Naive thymus-derived CD4-positive, alpha-beta T cell (primary cell): ENCODE data around the gene LACTB. TPM values are rescaled to one million over a fixed set of nuclear protein-coding genes. Genes with fewer than 3 reads are reported as not detected.

Experiments
- ATAC-seq: fragments of 150-1000 bp; cut with Tn5 transposase; 2 replicates; pipeline ENCODE4 v1.10.0; 2021; ENCODE audit warnings: mild to moderate bottlenecking, moderate library complexity
- CTCF ChIA-PET: fragments of 350-600 bp; sonication (Branson Sonifier 250); formaldehyde crosslinking; loops from one replicate; lab custom pipeline; 2021; ENCODE audit warnings: antibody characterized with exemption; lab: Charles Lee
- POLR2A ChIA-PET: fragments of 350-600 bp; sonication (Branson Sonifier 250); formaldehyde crosslinking; loops from one replicate; lab custom pipeline; 2021; ENCODE audit warnings: antibody characterized with exemption, inconsistent platforms; lab: Charles Lee
- DNase-seq, 9 donors: peaks; one replicate each; pipeline versions ENCODE4 v3.0.0 to v3.0.0-alpha.2; 2020 to 2022; ENCODE audit warnings: mixed read lengths in 1 of 9
- H3K27ac ChIP-seq: one replicate; pipeline ENCODE4 v1.7.0; 2013; ENCODE audit warnings: mild to moderate bottlenecking, low read depth, low read length, moderate library complexity
- H3K27me3 ChIP-seq, 2 donors: one replicate each; pipeline ENCODE4 v1.7.0; 2013; ENCODE audit warnings: low read length in 2 of 2, mild to moderate bottlenecking in 2 of 2, moderate library complexity in 2 of 2; ENCODE audit not compliant: control insufficient read depth in 2 of 2, insufficient read depth in 2 of 2
- H3K36me3 ChIP-seq, 3 experiments: 1 replicate in 2 of 3; 2 replicates in 1 of 3; pipeline ENCODE4 v1.7.0; 2013; ENCODE audit warnings: low read length in 3 of 3, mild to moderate bottlenecking in 3 of 3, moderate library complexity in 1 of 3; ENCODE audit not compliant: insufficient read depth in 3 of 3, control insufficient read depth in 2 of 3
- H3K4me1 ChIP-seq, 2 donors: one replicate each; pipeline ENCODE4 v1.7.0; 2013; ENCODE audit warnings: low read length in 2 of 2, mild to moderate bottlenecking in 2 of 2, moderate library complexity in 1 of 2; ENCODE audit not compliant: control insufficient read depth in 2 of 2, insufficient read depth in 2 of 2
- H3K4me3 ChIP-seq: 2 replicates; pipeline ENCODE4 v1.7.0; 2013; ENCODE audit warnings: mild to moderate bottlenecking, low read length
- H3K9me3 ChIP-seq, 3 experiments: 1 replicate in 2 of 3; 2 replicates in 1 of 3; pipeline ENCODE4 v1.7.0; 2013; ENCODE audit warnings: low read length in 3 of 3; ENCODE audit not compliant: control insufficient read depth in 2 of 3
- H3K27ac Mint-ChIP-seq, 9 donors: one replicate each; pipeline ENCODE4 v1.8.0; 2020 to 2022; ENCODE audit warnings: mixed read lengths in 9 of 9, mild to moderate bottlenecking in 8 of 9, moderate library complexity in 5 of 9, inconsistent platforms in 2 of 9
- H3K27me3 Mint-ChIP-seq, 5 donors: one replicate each; pipeline ENCODE4 v1.8.0; 2021 to 2022; ENCODE audit warnings: mixed read lengths in 5 of 5, mild to moderate bottlenecking in 1 of 5
- H3K36me3 Mint-ChIP-seq, 5 donors: one replicate each; pipeline ENCODE4 v1.8.0; 2020 to 2022; ENCODE audit warnings: mixed read lengths in 5 of 5, mild to moderate bottlenecking in 3 of 5, inconsistent platforms in 1 of 5
- H3K4me1 Mint-ChIP-seq, 7 donors: one replicate each; pipeline ENCODE4 v1.8.0; 2020 to 2022; ENCODE audit warnings: mixed read lengths in 7 of 7, mild to moderate bottlenecking in 3 of 7, inconsistent platforms in 1 of 7
- H3K4me3 Mint-ChIP-seq, 10 donors: one replicate each; pipeline ENCODE4 v1.8.0; 2020 to 2022; ENCODE audit warnings: mild to moderate bottlenecking in 10 of 10, mixed read lengths in 10 of 10, moderate library complexity in 6 of 10, inconsistent platforms in 2 of 10
- H3K9me3 Mint-ChIP-seq, 11 donors: one replicate each; pipeline ENCODE4 v1.8.0; 2020 to 2022; ENCODE audit warnings: mixed read lengths in 11 of 11, mild to moderate bottlenecking in 4 of 11, inconsistent platforms in 1 of 11, moderate library complexity in 1 of 11
- intact Hi-C, 2 donors: fragments of 100-400 bp; cut with micrococcal nuclease; formaldehyde crosslinking; loops; one replicate each; pipeline ENCODE4 v1.15.1; 2023
- polyA plus RNA-seq, 2 donors: library from polyadenylated mRNA; unstranded; fragments of 300-500 nt; fragmentation: Illumina TruSeq; gene quantifications; one replicate each; pipeline ENCODE4 v1.2.3, GENCODE V29; 2021
- total RNA-seq, 6 experiments: library from RNA in 5 of 6; stranded (reverse) in 5 of 6; gene quantifications; 1 replicate in 5 of 6; 2 replicates in 1 of 6; pipeline ENCODE4 v1.2.3 and lab custom pipeline; 2021 to 2026

The LACTB gene
- total and polyA plus RNA-seq, 7 experiments from 2014 or later: 8.2 to 23.2 (median 10.4) TPM

DNA sequence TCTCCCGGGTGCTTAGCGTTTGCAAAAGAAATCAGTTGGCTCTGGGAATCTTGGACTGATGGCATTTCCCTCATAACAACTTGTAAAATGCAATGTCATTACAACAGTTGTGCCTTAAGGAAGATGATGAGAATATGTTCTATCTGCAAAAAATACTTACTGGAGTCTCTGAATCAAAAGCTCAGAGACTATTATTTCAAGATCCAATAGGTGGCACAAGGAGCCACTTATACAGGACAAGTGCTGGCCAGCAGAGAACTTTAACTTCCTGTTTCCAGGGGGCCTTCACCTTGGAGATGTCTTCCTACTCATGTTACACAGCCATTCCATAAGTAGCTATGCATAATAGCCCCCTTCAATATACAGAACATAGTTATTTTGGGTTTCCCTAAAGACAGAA, 44.6 kb downstream of the LACTB start:
- no peak overlapping the region for H3K4me3 Mint-ChIP-seq
- H3K27me3 Mint-ChIP-seq: peaks cover 0 to 2% (median 0%) of the 10 kb centered on the region in 5 donors
- no peaks in the 10 kb centered on the region for H3K36me3 Mint-ChIP-seq
- intact Hi-C loops: loop anchor here (1.0 to 2.0 kb wide), 4 partner anchors 26 to 237 kb away; no protein-coding TSS in a partner anchor
- Histone ChIP-seq H3K4me3 (no peak overlapping the region), H3K4me1 (no peaks in the 10 kb centered on the region), H3K36me3 (no peaks in the 10 kb centered on the region), H3K27ac (no peak overlapping the region), H3K9me3 (no peaks in the 10 kb centered on the region), H3K27me3 (no peaks in the 10 kb centered on the region)
- peak overlapping the region in 1 of 9 donors; percentile 49 for H3K27ac Mint-ChIP-seq
- CTCF ChIA-PET: interaction anchor here (0.6 to 1.5 kb wide), 7 partner anchors 20 to 236 kb away, joined by 3 to 10 read pairs (median 3); no protein-coding TSS in a partner anchor
- H3K4me1 Mint-ChIP-seq: peaks cover 0 to 6% (median 5%) of the 10 kb centered on the region in 7 donors
- POLR2A ChIA-PET: interaction anchor here (0.6 to 1.4 kb wide), 6 partner anchors 9 to 150 kb away, joined by 3 to 5 read pairs (median 3); partner anchors contain the start of gene RPS27L
- DNase-seq (peak in 1 of 9 donors; percentile 13), ATAC-seq (peak; percentile 61)
- no peaks in the 10 kb centered on the region for H3K9me3 Mint-ChIP-seq

DNA sequence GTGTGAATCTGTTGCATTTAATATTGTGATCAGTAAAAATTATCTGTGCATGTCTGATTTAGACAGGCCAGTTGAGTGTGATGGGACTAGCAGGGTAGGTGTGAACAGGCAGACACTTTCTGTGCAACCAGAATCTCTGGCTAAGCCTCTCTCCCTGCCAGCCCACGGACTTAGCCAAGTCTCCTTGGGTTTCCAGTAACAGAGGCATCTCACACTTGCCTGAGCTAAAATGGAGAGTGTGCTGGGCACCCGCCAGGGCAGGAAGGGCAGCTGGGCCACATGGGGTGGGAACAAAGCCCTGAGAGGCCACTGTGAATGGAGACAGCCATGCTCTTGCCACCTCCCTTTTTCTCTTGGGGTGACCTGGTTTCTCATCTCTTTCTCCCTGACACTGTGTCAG, 48.1 kb downstream of the LACTB start:
- H3K27ac Mint-ChIP-seq: no peak overlapping the region
- no peak overlapping the region for H3K4me3 Mint-ChIP-seq
- POLR2A ChIA-PET: no interaction called here
- CTCF ChIA-PET: interaction anchor here (0.5 to 0.7 kb wide), 2 partner anchors 85 to 353 kb away, joined by 3 to 4 read pairs; no protein-coding TSS in a partner anchor
- H3K9me3 Mint-ChIP-seq: no peaks in the 10 kb centered on the region
- intact Hi-C loops: no loop called here
- ATAC-seq (no peak), DNase-seq (no peak)
- Histone ChIP-seq H3K4me3 (no peak overlapping the region), H3K36me3 (no peaks in the 10 kb centered on the region), H3K9me3 (no peaks in the 10 kb centered on the region), H3K27me3 (no peaks in the 10 kb centered on the region), H3K27ac (no peak overlapping the region), H3K4me1 (no peaks in the 10 kb centered on the region)
- no peaks in the 10 kb centered on the region for H3K36me3 Mint-ChIP-seq
- peaks cover 0 to 2% (median 0%) of the 10 kb centered on the region in 5 donors for H3K27me3 Mint-ChIP-seq
- H3K4me1 Mint-ChIP-seq: peaks cover 0 to 6% (median 5%) of the 10 kb centered on the region in 7 donors

DNA sequence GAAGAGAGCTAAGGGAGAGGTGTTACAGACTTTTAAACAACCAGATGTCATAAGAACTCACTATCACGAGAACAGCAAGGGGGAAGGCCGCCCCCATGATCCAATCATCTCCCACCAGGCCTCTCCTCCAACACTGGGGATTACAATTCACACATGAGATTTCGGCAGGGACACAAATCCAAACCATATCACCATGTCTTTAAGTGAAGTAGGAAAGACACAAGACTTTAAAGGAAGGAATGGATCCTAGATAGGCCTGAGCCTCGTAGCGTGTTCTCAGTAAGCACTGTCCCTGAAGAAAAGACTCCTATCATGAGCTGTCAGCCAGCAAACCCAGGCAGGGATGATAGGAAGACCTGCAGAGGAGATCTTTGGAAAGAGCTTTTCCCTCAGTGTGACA, 50.7 kb downstream of the LACTB start:
- H3K27me3 Mint-ChIP-seq: no peaks in the 10 kb centered on the region
- Histone ChIP-seq H3K9me3 (no peaks in the 10 kb centered on the region), H3K4me3 (no peak overlapping the region), H3K4me1 (no peaks in the 10 kb centered on the region), H3K27ac (no peak overlapping the region), H3K36me3 (no peaks in the 10 kb centered on the region), H3K27me3 (no peaks in the 10 kb centered on the region)
- no peaks in the 10 kb centered on the region for H3K36me3 Mint-ChIP-seq
- H3K4me3 Mint-ChIP-seq: no peak overlapping the region
- H3K27ac Mint-ChIP-seq: peak overlapping the region in 1 of 9 donors; percentile 27
- peaks cover 0 to 2% (median 0%) of the 10 kb centered on the region in 7 donors for H3K4me1 Mint-ChIP-seq
- DNase-seq: no peak
- CTCF ChIA-PET: no interaction called here
- no peak for ATAC-seq
- POLR2A ChIA-PET: interaction anchor here (0.6 to 2.4 kb wide), 3 partner anchors 21 to 1107 kb away, joined by 3 to 10 read pairs (median 9); no protein-coding TSS in a partner anchor
- intact Hi-C loops: no loop called here
- H3K9me3 Mint-ChIP-seq: no peaks in the 10 kb centered on the region

DNA sequence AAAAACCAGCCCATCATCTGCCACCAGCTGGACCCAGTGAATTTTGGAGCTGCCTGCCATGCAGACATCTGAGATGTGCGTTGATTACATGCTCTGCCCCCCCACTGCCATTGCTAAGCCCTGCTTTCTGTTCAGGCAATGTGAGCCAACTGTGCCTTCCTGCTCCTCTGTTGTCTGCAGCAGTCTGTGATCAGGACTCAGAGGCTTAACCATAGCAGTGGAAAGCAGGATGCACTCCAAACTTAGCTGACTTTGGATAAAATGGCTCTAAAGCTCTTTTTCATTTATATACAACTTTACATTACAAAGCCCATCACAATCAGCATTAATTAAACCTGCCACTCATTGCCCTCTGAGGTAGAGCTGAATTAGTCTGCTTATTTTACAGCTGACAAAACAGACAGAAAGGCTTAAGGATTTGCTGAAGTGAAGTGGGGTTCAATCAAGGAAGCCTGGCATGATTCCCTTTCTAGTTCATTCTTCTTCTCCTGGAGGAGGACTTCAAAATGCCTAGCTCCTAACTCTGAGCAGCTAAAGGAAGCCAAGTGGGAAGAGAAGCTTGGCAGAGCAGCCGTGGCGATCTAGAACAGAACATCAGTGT, 51.3 kb downstream of the LACTB start:
- no peaks in the 10 kb centered on the region for H3K27me3 ChIP-seq
- intact Hi-C loops: no loop called here
- Mint-ChIP-seq H3K4me1 (peaks cover 0 to 5% (median 0%) of the 10 kb centered on the region in 7 donors), H3K36me3 (no peaks in the 10 kb centered on the region), H3K27me3 (no peaks in the 10 kb centered on the region), H3K4me3 (no peak overlapping the region), H3K9me3 (no peaks in the 10 kb centered on the region), H3K27ac (peak overlapping the region in 2 of 9 donors; percentile 8 to 27)
- H3K36me3 ChIP-seq: no peaks in the 10 kb centered on the region
- H3K27ac ChIP-seq: no peak overlapping the region
- no peak overlapping the region for H3K4me3 ChIP-seq
- DNase-seq (no peak), ATAC-seq (no peak)
- POLR2A ChIA-PET: interaction anchor here (0.6 to 2.4 kb wide), 3 partner anchors 20 to 1108 kb away, joined by 3 to 10 read pairs (median 9); no protein-coding TSS in a partner anchor
- H3K4me1 ChIP-seq: no peaks in the 10 kb centered on the region
- CTCF ChIA-PET: no interaction called here
- H3K9me3 ChIP-seq: no peaks in the 10 kb centered on the region

DNA sequence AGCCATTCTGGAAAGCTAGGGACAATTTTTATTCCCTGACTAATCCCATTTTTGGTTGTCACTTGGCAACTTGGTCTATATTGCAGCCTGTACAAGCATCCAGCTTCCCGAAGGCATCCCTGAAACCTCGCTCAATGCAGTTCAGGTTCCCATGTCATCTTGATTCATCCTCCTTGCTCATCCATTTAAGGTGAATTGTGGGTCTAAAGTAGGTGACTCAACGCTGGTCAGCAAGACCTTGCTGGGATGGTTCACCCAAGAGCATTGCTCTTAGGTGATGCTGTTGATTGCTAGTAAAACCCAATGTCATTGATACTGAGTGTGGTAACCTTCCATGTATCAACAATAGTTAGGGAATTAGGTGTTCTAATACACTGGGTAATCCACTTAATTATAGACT, 54.6 kb downstream of the LACTB start:
- no peak overlapping the region for H3K27ac Mint-ChIP-seq
- Histone ChIP-seq H3K4me3 (no peak overlapping the region), H3K27me3 (no peaks in the 10 kb centered on the region), H3K9me3 (no peaks in the 10 kb centered on the region), H3K27ac (no peak overlapping the region), H3K4me1 (no peaks in the 10 kb centered on the region), H3K36me3 (no peaks in the 10 kb centered on the region)
- intact Hi-C loops: no loop called here
- POLR2A ChIA-PET: no interaction called here
- no peak for DNase-seq
- H3K9me3 Mint-ChIP-seq: no peaks in the 10 kb centered on the region
- CTCF ChIA-PET: no interaction called here
- H3K4me1 Mint-ChIP-seq: peaks cover 0 to 5% (median 0%) of the 10 kb centered on the region in 7 donors
- H3K36me3 Mint-ChIP-seq: no peaks in the 10 kb centered on the region
- H3K4me3 Mint-ChIP-seq: no peak overlapping the region
- no peak for ATAC-seq
- peaks cover 0 to 2% (median 0%) of the 10 kb centered on the region in 5 donors for H3K27me3 Mint-ChIP-seq

DNA sequence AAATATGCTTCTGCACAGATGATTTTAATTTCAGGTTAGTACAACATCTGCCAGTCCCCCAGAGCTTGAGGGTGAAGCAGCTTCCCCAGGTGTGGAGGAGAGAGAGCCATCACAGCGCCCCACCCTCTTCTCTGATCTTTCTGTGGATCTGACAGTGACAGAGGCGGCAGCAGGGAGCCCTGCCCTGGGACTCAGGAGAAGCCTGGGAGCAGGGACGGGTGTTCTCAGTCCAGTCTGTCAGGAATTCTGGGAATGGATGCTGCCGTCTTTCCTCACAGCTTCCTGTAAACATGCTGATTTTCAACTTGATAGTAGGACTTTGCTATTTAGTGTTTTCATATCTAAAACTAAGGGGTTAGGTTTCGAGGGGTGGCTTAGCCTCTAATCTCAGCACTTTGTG, 56.4 kb downstream of the LACTB start:
- ATAC-seq (no peak), DNase-seq (no peak)
- peaks cover 0 to 5% (median 0%) of the 10 kb centered on the region in 7 donors for H3K4me1 Mint-ChIP-seq
- CTCF ChIA-PET: no interaction called here
- Histone ChIP-seq H3K9me3 (no peaks in the 10 kb centered on the region), H3K27me3 (no peaks in the 10 kb centered on the region), H3K27ac (no peak overlapping the region), H3K36me3 (no peaks in the 10 kb centered on the region), H3K4me3 (no peak overlapping the region), H3K4me1 (no peaks in the 10 kb centered on the region)
- POLR2A ChIA-PET: no interaction called here
- H3K27ac Mint-ChIP-seq: no peak overlapping the region
- H3K36me3 Mint-ChIP-seq: no peaks in the 10 kb centered on the region
- no peaks in the 10 kb centered on the region for H3K9me3 Mint-ChIP-seq
- no peak overlapping the region for H3K4me3 Mint-ChIP-seq
- intact Hi-C loops: no loop called here
- peaks cover 0 to 11% (median 0%) of the 10 kb centered on the region in 5 donors for H3K27me3 Mint-ChIP-seq
